Hepatocyte (in vitro differentiated cells): ENCODE data around the gene ATXN1. TPM values are rescaled to one million over a fixed set of nuclear protein-coding genes. Genes with fewer than 3 reads are reported as not detected.

Experiments used
- DNase-seq: peaks from one replicate; pipeline ENCODE4 v3.0.0-alpha.2; 2016; ENCODE audit warnings: low spot score
- H2AFZ ChIP-seq: fragments of 200-600 bp; sonication (generic); 2 replicates; pipeline ENCODE4 v1.6.0; 2016; ENCODE audit warnings: antibody characterized with exemption, mild to moderate bottlenecking
- H3K27ac ChIP-seq: fragments of 200-600 bp; sonication (generic); 2 replicates; pipeline ENCODE4 v1.5.1; 2016; ENCODE audit warnings: mild to moderate bottlenecking
- H3K27me3 ChIP-seq: fragments of 200-600 bp; sonication (generic); 2 replicates; pipeline ENCODE4 v1.6.1; 2016
- H3K36me3 ChIP-seq: fragments of 200-600 bp; sonication (generic); replicated peaks from 2 replicates; pipeline ENCODE4 v1.5.1; 2016; ENCODE audit warnings: low read depth; ENCODE audit not compliant: insufficient read depth
- H3K4me1 ChIP-seq: fragments of 200-600 bp; sonication (generic); 2 replicates; pipeline ENCODE4 v1.5.1; 2016; ENCODE audit warnings: mild to moderate bottlenecking, moderate library complexity; ENCODE audit not compliant: insufficient read depth
- H3K4me2 ChIP-seq: fragments of 200-600 bp; sonication (generic); 2 replicates; pipeline ENCODE4 v1.6.0; 2016
- H3K4me3 ChIP-seq: fragments of 200-600 bp; sonication (generic); 2 replicates; pipeline ENCODE4 v1.5.1; 2016; ENCODE audit warnings: mild to moderate bottlenecking
- H3K79me2 ChIP-seq: fragments of 200-600 bp; sonication (generic); 2 replicates; pipeline ENCODE4 v1.6.0; 2017; ENCODE audit warnings: mild to moderate bottlenecking
- H3K9me2 ChIP-seq: fragments of 200-600 bp; sonication (generic); replicated peaks from 2 replicates; pipeline ENCODE4 v1.6.0; 2017; ENCODE audit warnings: mild to moderate bottlenecking; ENCODE audit not compliant: insufficient read depth
- H3K9me3 ChIP-seq: fragments of 200-600 bp; sonication (generic); 2 replicates; pipeline ENCODE4 v1.5.1; 2016; ENCODE audit warnings: low read depth, mild to moderate bottlenecking
- H4K20me1 ChIP-seq: fragments of 200-600 bp; sonication (generic); 2 replicates; pipeline ENCODE4 v1.6.0; 2016; ENCODE audit warnings: mild to moderate bottlenecking; ENCODE audit not compliant: insufficient read depth, poor library complexity, severe bottlenecking
- EZH2 ChIP-seq: fragments of 200-600 bp; sonication (generic); IDR thresholded peaks from 2 replicates; pipeline ENCODE4 v1.6.1; 2016; ENCODE audit warnings: antibody characterized with exemption, mild to moderate bottlenecking, borderline replicate concordance
- EZH2phosphoT487 ChIP-seq: fragments of 200-600 bp; sonication (generic); IDR thresholded peaks from one replicate; pipeline ENCODE4 v1.6.1; 2018; ENCODE audit warnings: antibody characterized with exemption, mild to moderate bottlenecking, low read depth, moderate library complexity; ENCODE audit not compliant: unreplicated experiment, severe bottlenecking
- WGBS: methylation state at CpG from one replicate; pipeline ENCODE4 v1.1.6; 2016; ENCODE audit warnings: low lambda C conversion rate; ENCODE audit errors: missing lambda C conversion rate; 5-methylcytosine and 5-hydroxymethylcytosine counted together
- polyA plus RNA-seq: library from polyadenylated mRNA; unstranded; fragments of >200 nt; fragmentation: Nextera tagmentation; extraction: Ambion mirVana; gene quantifications from 2 replicates; pipeline ENCODE4 v1.2.1, GENCODE V29; 2016
- total RNA-seq: library from RNA; depleted of rRNA; stranded (reverse); fragments of >200 nt; gene quantifications from 2 replicates; pipeline ENCODE4 v1.2.3, GENCODE V29; 2014
- TF ChIP-seq, protein P1 (sequence below): fragments of 200-600 bp; sonication (generic); IDR thresholded peaks from 2 replicates; pipeline ENCODE4 v1.5.1; 2016; ENCODE audit warnings: antibody characterized with exemption, mild to moderate bottlenecking; ENCODE audit not compliant: poor library complexity

ATXN1 gene
- total and polyA plus RNA-seq, 2 experiments from 2014 or later: 14.7 to 32.6 TPM

DNA sequence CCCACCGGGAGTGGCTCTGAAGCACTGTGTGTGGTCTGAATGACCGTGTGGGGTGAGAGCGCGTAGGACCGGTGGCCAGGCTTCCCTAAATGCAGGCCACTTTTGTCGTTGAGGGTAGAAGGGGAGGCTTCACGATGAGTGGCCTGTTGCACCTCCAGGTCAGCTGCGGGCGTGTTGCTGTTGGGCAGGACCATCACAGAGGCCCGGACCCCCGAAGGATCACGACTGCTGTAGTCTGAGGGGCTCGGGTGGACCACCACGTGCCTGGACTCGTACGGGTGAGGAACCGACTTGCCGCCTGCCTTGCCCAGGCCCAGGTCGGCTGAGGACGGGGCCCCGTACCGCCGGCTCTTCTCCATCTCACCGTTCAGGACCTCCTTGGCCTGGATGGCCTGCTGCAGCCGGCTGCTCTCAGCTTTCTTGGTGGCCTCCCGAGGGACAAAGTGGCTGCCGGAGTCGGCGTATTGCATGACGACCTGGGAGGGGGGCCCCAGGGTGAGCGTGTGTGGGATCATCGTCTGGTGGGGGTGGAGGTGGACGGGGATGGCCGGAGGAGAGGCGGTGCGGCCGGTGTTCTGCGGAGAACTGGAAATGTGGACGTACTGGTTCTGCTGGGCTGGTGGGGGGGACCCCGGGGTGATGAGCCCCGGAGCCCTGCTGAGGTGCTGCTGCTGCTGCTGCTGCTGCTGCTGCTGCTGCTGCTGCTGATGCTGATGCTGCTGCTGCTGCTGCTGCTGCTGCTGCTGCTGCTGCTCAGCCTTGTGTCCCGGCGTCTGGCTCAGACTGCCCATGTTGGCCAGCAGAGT, 434.1 kb downstream of the ATXN1 start:
- TF ChIP-seq EZH2phosphoT487 (no peak), EZH2 (no peak)
- TF ChIP-seq, protein P1, sequence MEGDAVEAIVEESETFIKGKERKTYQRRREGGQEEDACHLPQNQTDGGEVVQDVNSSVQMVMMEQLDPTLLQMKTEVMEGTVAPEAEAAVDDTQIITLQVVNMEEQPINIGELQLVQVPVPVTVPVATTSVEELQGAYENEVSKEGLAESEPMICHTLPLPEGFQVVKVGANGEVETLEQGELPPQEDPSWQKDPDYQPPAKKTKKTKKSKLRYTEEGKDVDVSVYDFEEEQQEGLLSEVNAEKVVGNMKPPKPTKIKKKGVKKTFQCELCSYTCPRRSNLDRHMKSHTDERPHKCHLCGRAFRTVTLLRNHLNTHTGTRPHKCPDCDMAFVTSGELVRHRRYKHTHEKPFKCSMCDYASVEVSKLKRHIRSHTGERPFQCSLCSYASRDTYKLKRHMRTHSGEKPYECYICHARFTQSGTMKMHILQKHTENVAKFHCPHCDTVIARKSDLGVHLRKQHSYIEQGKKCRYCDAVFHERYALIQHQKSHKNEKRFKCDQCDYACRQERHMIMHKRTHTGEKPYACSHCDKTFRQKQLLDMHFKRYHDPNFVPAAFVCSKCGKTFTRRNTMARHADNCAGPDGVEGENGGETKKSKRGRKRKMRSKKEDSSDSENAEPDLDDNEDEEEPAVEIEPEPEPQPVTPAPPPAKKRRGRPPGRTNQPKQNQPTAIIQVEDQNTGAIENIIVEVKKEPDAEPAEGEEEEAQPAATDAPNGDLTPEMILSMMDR: no peak
- Histone ChIP-seq H3K27me3 (no peaks in the 10 kb centered on the region), H3K27ac (no peak overlapping the region), H3K4me2 (no peak overlapping the region), H3K4me1 (peaks cover 6% of the 10 kb centered on the region), H3K9me2 (no peaks in the 10 kb centered on the region), H2AFZ (no peak overlapping the region), H3K4me3 (no peak overlapping the region), H3K79me2 (peaks cover 6% of the 10 kb centered on the region), H3K9me3 (no peaks in the 10 kb centered on the region), H4K20me1 (peaks cover 2% of the 10 kb centered on the region), H3K36me3 (no peaks in the 10 kb centered on the region)
- no peak for DNase-seq
- WGBS: 95% methylated on average over 34 of the region's 43 CpGs

DNA sequence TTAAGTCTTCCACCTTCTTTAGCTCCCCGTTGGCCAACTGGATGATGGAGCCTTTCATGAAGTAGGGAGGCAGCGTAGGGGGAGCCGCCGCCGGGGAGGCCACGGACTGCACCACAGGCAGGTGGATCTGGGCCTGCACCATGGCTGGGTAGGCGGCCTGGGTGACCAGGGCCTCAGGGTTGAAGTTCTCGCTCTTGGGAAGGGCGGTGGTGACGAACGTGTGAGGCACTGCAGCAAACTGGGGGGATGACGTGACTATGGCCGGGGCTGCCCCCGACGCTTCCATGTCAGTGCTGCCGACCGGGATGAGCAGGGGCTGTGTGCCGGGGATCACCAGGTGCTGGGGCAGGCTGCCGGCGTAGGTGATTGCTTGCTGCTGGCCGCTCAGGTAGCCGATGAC, 434.7 kb downstream of the ATXN1 start:
- H3K4me3 ChIP-seq: no peak overlapping the region
- peaks cover 5% of the 10 kb centered on the region for H3K4me1 ChIP-seq
- H3K79me2 ChIP-seq: peaks cover 6% of the 10 kb centered on the region
- H2AFZ ChIP-seq: no peak overlapping the region
- no peak overlapping the region for H3K4me2 ChIP-seq
- H4K20me1 ChIP-seq: peaks cover 2% of the 10 kb centered on the region
- DNase-seq: no peak
- 97% methylated on average over 19 of the region's 22 CpGs for WGBS
- no peak for TF ChIP-seq EZH2
- TF ChIP-seq, protein P1: no peak
- no peak for TF ChIP-seq EZH2phosphoT487
- H3K36me3 ChIP-seq: no peaks in the 10 kb centered on the region
- no peaks in the 10 kb centered on the region for H3K9me3 ChIP-seq
- no peaks in the 10 kb centered on the region for H3K27me3 ChIP-seq
- H3K9me2 ChIP-seq: no peaks in the 10 kb centered on the region
- no peak overlapping the region for H3K27ac ChIP-seq

DNA sequence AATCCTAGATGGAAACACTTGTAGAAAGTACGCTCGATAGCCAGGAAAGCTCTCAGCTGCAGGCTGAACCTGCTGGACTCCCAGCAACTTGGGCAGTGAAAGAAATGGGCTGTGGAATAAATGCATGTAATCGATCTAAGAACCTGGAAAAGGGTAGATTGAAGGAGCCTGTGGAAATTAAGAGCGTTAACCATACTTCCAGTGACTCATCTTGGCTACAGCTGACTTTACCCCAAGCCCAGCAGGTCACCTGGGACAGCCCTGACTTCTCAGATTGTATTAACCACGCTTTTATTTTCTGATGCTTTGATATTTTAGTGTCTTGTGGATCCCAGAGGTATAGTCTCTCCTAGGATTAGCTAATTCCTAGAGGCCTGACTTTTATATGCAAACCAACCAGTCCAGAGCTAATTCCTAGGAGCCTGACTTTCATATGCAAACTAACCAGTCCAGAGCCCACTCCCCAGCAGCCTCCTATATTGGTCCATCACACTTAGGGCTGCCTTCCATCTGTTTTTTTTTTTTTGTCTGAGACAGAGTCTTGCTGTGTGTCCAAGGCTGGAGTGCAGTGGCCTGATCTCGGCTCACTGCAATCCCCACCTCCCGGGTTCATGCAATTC, 436.5 kb downstream of the ATXN1 start:
- H3K9me2 ChIP-seq: no peaks in the 10 kb centered on the region
- H3K4me3 ChIP-seq: no peak overlapping the region
- DNase-seq: no peak
- TF ChIP-seq, protein P1: no peak
- no peak for TF ChIP-seq EZH2phosphoT487
- TF ChIP-seq EZH2: no peak
- H3K27ac ChIP-seq: no peak overlapping the region
- H3K4me1 ChIP-seq: peaks cover 14% of the 10 kb centered on the region
- no peaks in the 10 kb centered on the region for H3K27me3 ChIP-seq
- H3K36me3 ChIP-seq: no peaks in the 10 kb centered on the region
- H3K79me2 ChIP-seq: no peaks in the 10 kb centered on the region
- no peaks in the 10 kb centered on the region for H3K9me3 ChIP-seq
- WGBS: 89% methylated on average over 7 of the region's 7 CpGs
- no peak overlapping the region for H3K4me2 ChIP-seq
- no peak overlapping the region for H2AFZ ChIP-seq
- peaks cover 2% of the 10 kb centered on the region for H4K20me1 ChIP-seq
